Central memory CD4-positive, alpha-beta T cell (primary cell): ENCODE results near the gene KIF3B.
"Not testable (repeated sequence)": the region's sequence is repeated elsewhere in the genome, so short reads cannot be mapped to it uniquely, and the experiment has no call there.

ENCODE experiments used
- DNase-seq: peaks from one replicate; pipeline ENCODE4 v3.0.0; 2022
- total RNA-seq, 3 experiments: gene quantifications; one replicate each; lab custom pipeline; 2026; lab: John Stamatoyannopoulos, UW

Gene KIF3B
- 37.4 to 275 (median 63.9) reads per million in 3 experiments for total RNA-seq

GRCh38 chr20:32277361-32278198 is at the start of gene KIF3B:
Gene KIF3B (plus strand): TSS chr20:32277651. CDS start chr20:32309778, 32,127 bp downstream.
- DNase-seq = peak; percentile 86

GRCh38 chr20:32227744-32228688 is 49.4 kb upstream of the KIF3B start:
- DNase-seq = no peak

- no peak for DNase-seq
Observed at GRCh38 chr20:32229251-32229747, 48.2 kb upstream of the KIF3B start.

GRCh38 chr20:32230707-32231106 is 46.7 kb upstream of the KIF3B start:
- no peak for DNase-seq

GRCh38 chr20:32231245-32231644 is 46.2 kb upstream of the KIF3B start:
- DNase-seq = no peak

GRCh38 chr20:32231847-32232246 is 45.6 kb upstream of the KIF3B start:
- DNase-seq = peak; percentile 60

- DNase-seq = no peak
Observed at GRCh38 chr20:32232326-32232886, 45.0 kb upstream of the KIF3B start.

GRCh38 chr20:32233286-32233685 is 44.2 kb upstream of the KIF3B start:
- DNase-seq = no peak

GRCh38 chr20:32234135-32234808 is 43.2 kb upstream of the KIF3B start:
- no peak for DNase-seq

GRCh38 chr20:32235331-32236047 is 42.0 kb upstream of the KIF3B start:
- DNase-seq = no peak

- no peak for DNase-seq
Observed at GRCh38 chr20:32236048-32236533, 41.4 kb upstream of the KIF3B start.

- DNase-seq = no peak
Observed at GRCh38 chr20:32236819-32237218, 40.6 kb upstream of the KIF3B start.

- DNase-seq = no peak
Observed at GRCh38 chr20:32237419-32237818, 40.0 kb upstream of the KIF3B start.

GRCh38 chr20:32238483-32239425 is 38.7 kb upstream of the KIF3B start:
- no peak for DNase-seq

- no peak for DNase-seq
Observed at GRCh38 chr20:32240205-32240604, 37.2 kb upstream of the KIF3B start.

- DNase-seq = no peak
Observed at GRCh38 chr20:32241807-32242206, 35.6 kb upstream of the KIF3B start.

- DNase-seq = no peak
Observed at GRCh38 chr20:32244150-32244823, 33.2 kb upstream of the KIF3B start.

- DNase-seq = no peak
Observed at GRCh38 chr20:32244959-32245358, 32.5 kb upstream of the KIF3B start.

- DNase-seq = not testable (repeated sequence)
Observed at GRCh38 chr20:32246208-32246607, 31.2 kb upstream of the KIF3B start.

GRCh38 chr20:32248043-32248442 is 29.4 kb upstream of the KIF3B start:
- no peak for DNase-seq
